HepG2 (cell line): Measurements from ENCODE around the gene EPN3. TPM values are rescaled to one million over a fixed set of nuclear protein-coding genes. Genes with fewer than 3 reads are reported as not detected.

Source experiments
- CEBPZ ChIP-seq: IDR thresholded peaks from 2 replicates; pipeline ENCODE4 v1.6.1; 2012; ENCODE audit warnings: low read length, improper control_type of control experiment
- CREB1 ChIP-seq, 2 experiments: fragments of 450-650 bp in 1 of 2; IDR thresholded peaks; 2 replicates each; pipeline ENCODE4 v1.6.1; 2016 to 2017; ENCODE audit warnings: control low read depth in 1 of 2, mild to moderate bottlenecking in 1 of 2, missing compliant biosample characterization in 1 of 2, missing genetic modification characterization in 1 of 2
- GATA4 ChIP-seq: sonication (generic); IDR thresholded peaks from 2 replicates; pipeline ENCODE4 v1.6.1; 2016; ENCODE audit warnings: antibody characterized with exemption, low read depth, borderline replicate concordance
- GTF2F1 ChIP-seq: fragments of 150-350 bp; IDR thresholded peaks from 2 replicates; pipeline ENCODE4 v1.6.1; 2014; ENCODE audit warnings: low read length
- HDAC2 ChIP-seq: sonication (generic); formaldehyde crosslinking; IDR thresholded peaks from 2 replicates; pipeline ENCODE4 v1.4.0; 2020; ENCODE audit warnings: missing genetic modification reagents
- KLF12 ChIP-seq: sonication (generic); formaldehyde crosslinking; IDR thresholded peaks from 2 replicates; pipeline ENCODE4 v1.4.0; 2020; ENCODE audit warnings: missing genetic modification reagents, borderline replicate concordance
- NR2F1 ChIP-seq, 2 experiments: fragments of 450-650 bp in 1 of 2; formaldehyde crosslinking in 1 of 2; IDR thresholded peaks; 2 replicates each; pipeline versions ENCODE4 v1.5.0 to v1.6.1; 2016 to 2020; ENCODE audit warnings: mild to moderate bottlenecking in 1 of 2, missing compliant biosample characterization in 1 of 2, missing genetic modification reagents in 1 of 2, moderate library complexity in 1 of 2
- PCBP2 ChIP-seq: fragments of 200-400 bp; formaldehyde crosslinking; optimal IDR thresholded peaks from 2 replicates; pipeline ENCODE3; 2018; ENCODE audit warnings: low read length, low read depth; ENCODE audit not compliant: poor library complexity, severe bottlenecking
- RNF2 ChIP-seq: fragments of 450-650 bp; conservative IDR thresholded peaks from 2 replicates; pipeline ENCODE4 v1.6.1; 2016; ENCODE audit warnings: low read depth
- RXRB ChIP-seq: IDR thresholded peaks from 2 replicates; pipeline ENCODE4 v1.6.1; 2016; ENCODE audit warnings: borderline replicate concordance, missing genetic modification reagents, missing compliant biosample characterization
- SIX4 ChIP-seq: sonication (generic); formaldehyde crosslinking; IDR thresholded peaks from 2 replicates; pipeline ENCODE4 v1.4.0; 2020; ENCODE audit warnings: missing genetic modification reagents
- TCF7 ChIP-seq: sonication (generic); IDR thresholded peaks from 2 replicates; pipeline ENCODE4 v1.6.1; 2016; ENCODE audit warnings: antibody characterized with exemption, low read depth
- XRCC5 ChIP-seq: fragments of 200-400 bp; formaldehyde crosslinking; optimal IDR thresholded peaks from 2 replicates; pipeline ENCODE3; 2017; ENCODE audit warnings: mild to moderate bottlenecking, low read length
- ZBTB3 ChIP-seq: sonication (generic); formaldehyde crosslinking; IDR thresholded peaks from 2 replicates; pipeline ENCODE4 v1.4.0; 2020; ENCODE audit warnings: low read depth, mild to moderate bottlenecking, moderate library complexity, missing genetic modification reagents, borderline replicate concordance
- ZBTB37 ChIP-seq: sonication (generic); formaldehyde crosslinking; IDR thresholded peaks from 2 replicates; pipeline ENCODE4 v1.4.0; 2020; ENCODE audit warnings: mild to moderate bottlenecking, missing genetic modification reagents
- ZGPAT ChIP-seq: IDR thresholded peaks from 2 replicates; pipeline ENCODE4 v1.6.1; 2016; ENCODE audit warnings: mild to moderate bottlenecking
- ZNF18 ChIP-seq: sonication (generic); formaldehyde crosslinking; IDR thresholded peaks from 2 replicates; pipeline ENCODE4 v1.8.0; 2022; ENCODE audit warnings: mild to moderate bottlenecking, missing genetic modification reagents; ENCODE audit not compliant: insufficient replicate concordance
- ZNF234 ChIP-seq: sonication (generic); formaldehyde crosslinking; conservative IDR thresholded peaks from 2 replicates; pipeline ENCODE4 v1.5.1; 2020; ENCODE audit warnings: mild to moderate bottlenecking, missing genetic modification reagents
- ZNF563 ChIP-seq: sonication (generic); formaldehyde crosslinking; IDR thresholded peaks from 2 replicates; pipeline ENCODE4 v1.8.0; 2022; ENCODE audit warnings: mild to moderate bottlenecking, moderate library complexity, missing genetic modification reagents
- polyA plus RNA-seq, 8 experiments: library from polyadenylated mRNA; depleted of rRNA in 3 of 8; stranded (reverse) in 7 of 8; unstranded in 1 of 8; fragments of >200 nt; fragmentation: Illumina TruSeq in 4 of 8; extraction: Trizol in 4 of 8; gene quantifications; 2 replicates each; pipeline versions ENCODE4 v1.2.1 to v1.2.3, GENCODE V29; 2011 to 2016; ENCODE audit warnings: low read depth in 4 of 8, missing spikeins in 1 of 8, mixed read lengths in 1 of 8; ENCODE audit not compliant: insufficient read depth in 1 of 8
- total RNA-seq, 5 experiments: library from RNA; depleted of rRNA; stranded (reverse); fragments of >200 nt; fragmentation: Illumina TruSeq; extraction: Trizol; gene quantifications; 2 replicates each; pipeline ENCODE4 v1.2.3, GENCODE V29; 2016; ENCODE audit warnings: low read depth in 1 of 5

EPN3 gene
- total and polyA plus RNA-seq, 2 of the 13 experiments (the other 11 are each of a cell fraction or from before 2014, with no cell fraction given): 0.11 to 0.95 TPM

- TF ChIP-seq ZBTB37 (CRISPR knock-in tag) (no peak), CEBPZ (no peak), ZNF18 (peak; percentile 34), CREB1 (IDR thresholded peaks at IDR 0.05) (no peak), CREB1 (CRISPR knock-in tag; IDR thresholded peaks at IDR 0.05) (no peak), KLF12 (CRISPR knock-in tag) (no peak), HDAC2 (0 out of 2 replicates have a peak, but pooled peaks have one; percentile 4), SIX4 (CRISPR knock-in tag) (no peak), ZBTB3 (CRISPR knock-in tag) (no peak), RXRB (CRISPR knock-in tag) (peak; percentile 14; the same call in 1 of the 2 replicates), GATA4 (no peak), PCBP2 (no peak), RNF2 (no peak), ZNF234 (CRISPR knock-in tag) (no peak), GTF2F1 (no peak), ZGPAT (CRISPR knock-in tag) (no peak), XRCC5 (no peak), ZNF563 (CRISPR knock-in tag) (peak; percentile 93), NR2F1 (CRISPR knock-in tag; IDR thresholded peaks at IDR 0.05) (peak in 1 of 2 experiments; percentile 61; a peak in 1 of 4 replicates), TCF7 (no peak)
- TF ChIP-seq, all 625 proteins: peak for 6
Measured at GRCh38 chr17:50514388-50514787, 18.1 kb upstream of the EPN3 start (continued).
